ENCODE data around the gene ERCC2.

GRCh38 chr19:45314708-45315245, 55.6 kb downstream of the ERCC2 start:
- TF ChIP-seq SMC3 (IDR thresholded peaks at IDR 0.05; ENCODE audit: low read depth, low read length): no peak
- TF ChIP-seq CEBPB (IDR thresholded peaks at IDR 0.05; ENCODE audit: low read depth, low read length): no peak
- no peak for TF ChIP-seq CTCF (conservative IDR thresholded peaks at IDR 0.05; ENCODE audit: low read depth, low read length)
- no peak for TF ChIP-seq USF2 (IDR thresholded peaks at IDR 0.05; ENCODE audit: low read depth, low read length)
- no peak for TF ChIP-seq CHD1 (IDR thresholded peaks at IDR 0.05; ENCODE audit: low read depth, low read length)
- TF ChIP-seq POLR2A (IDR thresholded peaks at IDR 0.05; ENCODE audit: low read depth, low read length): no peak
- no peak for TF ChIP-seq MAFK (IDR thresholded peaks at IDR 0.05; ENCODE audit: low read depth, low read length)

Data from IMR-90 (cell line).